HTR-8/SVneo (cell line): ENCODE data around the gene LMCD1.
"Not testable (repeated sequence)": the region's sequence is repeated elsewhere in the genome, so short reads cannot be mapped to it uniquely, and the experiment has no call there.

Experiments
- DNase-seq: peaks from one replicate; pipeline ENCODE4 v3.0.0; 2011; ENCODE audit warnings: low spot score, mixed read lengths; ENCODE audit not compliant: insufficient read length
- FAIRE-seq: peaks from 2 replicates; lab custom pipeline; 2011; peaks lifted over from hg19 to GRCh38; lab: Jason Lieb, UNC

Gene LMCD1

DNA sequence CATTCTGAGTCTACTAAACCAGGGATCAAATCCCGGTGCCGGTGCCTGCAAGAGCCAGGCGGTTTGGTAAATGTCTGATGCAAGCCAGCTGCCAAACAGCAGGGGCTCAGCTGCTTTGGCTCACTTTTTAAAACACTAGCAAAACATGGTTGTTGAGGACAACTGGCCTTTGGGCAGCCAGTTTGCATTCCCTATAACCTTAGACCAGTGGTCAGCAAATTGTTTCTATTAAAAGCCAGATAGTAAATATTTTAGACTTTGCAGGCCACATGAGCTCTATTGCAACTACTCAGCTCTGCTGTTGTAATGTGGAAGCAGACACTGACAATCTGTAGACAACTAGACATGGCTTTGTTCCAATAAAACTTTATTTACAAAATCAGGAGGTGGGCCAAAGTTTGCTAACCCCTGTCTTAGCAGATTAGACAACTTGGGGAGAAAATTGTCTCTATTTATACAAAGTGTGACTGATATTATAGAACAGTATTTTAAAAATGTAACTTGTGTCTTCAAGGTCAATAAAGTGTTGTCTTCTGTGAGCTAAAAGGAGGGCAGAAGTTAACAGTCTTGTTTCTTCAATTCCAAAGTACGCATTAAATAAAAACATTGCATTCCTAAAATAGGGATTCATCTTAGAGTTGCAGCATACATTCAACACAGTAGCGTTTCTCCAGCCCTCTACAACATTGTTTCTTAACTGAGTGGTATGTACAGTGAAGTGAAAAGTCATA lies 75.4 kb downstream of the LMCD1 start:
- DNase-seq (no peak), FAIRE-seq (no peak)

DNA sequence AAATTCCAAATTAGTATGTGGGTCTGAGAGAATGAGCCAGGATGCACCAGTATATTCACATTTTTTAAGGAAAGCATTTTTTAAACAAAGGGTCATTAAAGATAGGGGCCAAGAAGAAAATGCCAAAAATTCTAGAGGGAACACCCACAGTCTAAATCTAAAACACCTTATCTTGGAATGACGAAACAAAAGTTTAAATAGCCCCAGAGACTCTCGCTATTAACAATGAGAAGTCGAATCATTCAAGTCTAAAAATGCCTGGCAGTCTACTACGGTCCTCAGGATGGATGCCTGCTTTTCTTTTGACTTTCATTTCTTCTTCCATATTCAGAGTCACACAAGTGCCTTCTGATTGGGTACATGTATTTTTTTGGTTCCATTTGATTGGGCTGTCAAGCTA lies 76.7 kb downstream of the LMCD1 start:
- FAIRE-seq (no peak), DNase-seq (no peak)

DNA sequence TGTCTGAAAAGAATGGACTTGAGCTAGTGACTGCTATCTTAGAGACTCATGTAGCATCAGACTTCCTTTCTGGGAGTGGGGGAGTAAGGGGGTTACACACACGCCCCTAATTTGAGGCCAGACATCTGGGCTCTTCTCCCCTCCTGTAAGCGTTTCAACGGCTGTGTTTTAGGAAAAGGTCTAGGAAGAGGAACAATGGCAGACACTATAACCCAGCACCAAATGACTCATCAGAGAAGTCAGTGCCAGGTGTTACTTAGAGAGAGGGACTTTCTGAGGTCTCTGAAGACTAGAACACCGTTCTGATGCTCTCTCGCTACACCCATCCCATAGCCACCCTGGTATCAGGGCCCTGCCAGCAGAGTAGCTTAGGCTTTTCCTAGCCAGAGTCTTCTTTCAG lies 77.5 kb downstream of the LMCD1 start:
- DNase-seq (no peak), FAIRE-seq (no peak)

DNA sequence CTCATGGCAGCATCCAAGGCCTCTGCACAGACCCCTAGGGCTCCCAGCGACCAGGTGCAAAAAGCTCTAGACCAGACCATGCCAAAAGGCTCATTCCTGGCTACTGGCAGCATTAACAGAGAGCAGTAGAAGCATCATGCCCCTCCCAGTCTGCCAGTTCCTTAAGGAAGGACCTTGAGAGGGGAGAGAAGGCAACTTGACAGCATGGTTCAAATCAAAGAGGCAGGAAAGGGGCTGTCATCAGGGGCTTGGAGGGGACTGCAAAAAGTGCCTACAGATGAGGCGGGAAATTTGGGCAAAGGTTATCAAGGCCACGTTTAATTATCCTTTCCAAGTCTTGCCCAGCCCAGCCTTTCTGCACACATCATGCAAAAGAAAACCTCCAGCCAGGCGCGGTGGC lies 78.3 kb downstream of the LMCD1 start:
- no peak for FAIRE-seq
- DNase-seq = no peak

DNA sequence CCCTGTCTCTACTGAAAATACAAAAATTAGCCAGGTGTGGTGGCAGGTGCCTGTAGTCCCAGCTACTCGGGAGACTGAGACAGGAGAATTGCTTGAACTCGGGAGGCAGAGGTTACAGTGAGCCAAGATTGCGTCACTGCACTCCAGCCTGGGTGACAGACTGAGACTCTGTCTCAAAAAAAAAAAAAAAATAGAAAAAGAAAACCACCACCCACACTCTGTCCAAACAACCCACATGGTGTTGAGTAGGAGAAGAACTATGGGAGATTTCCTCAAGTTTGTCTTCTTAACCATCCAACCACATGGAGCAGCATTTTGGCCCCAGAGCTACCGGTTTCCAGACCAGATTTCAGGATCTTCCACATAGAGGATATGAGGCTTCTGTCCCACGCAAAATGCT lies 78.8 kb downstream of the LMCD1 start:
- not testable (repeated sequence) for FAIRE-seq, DNase-seq

DNA sequence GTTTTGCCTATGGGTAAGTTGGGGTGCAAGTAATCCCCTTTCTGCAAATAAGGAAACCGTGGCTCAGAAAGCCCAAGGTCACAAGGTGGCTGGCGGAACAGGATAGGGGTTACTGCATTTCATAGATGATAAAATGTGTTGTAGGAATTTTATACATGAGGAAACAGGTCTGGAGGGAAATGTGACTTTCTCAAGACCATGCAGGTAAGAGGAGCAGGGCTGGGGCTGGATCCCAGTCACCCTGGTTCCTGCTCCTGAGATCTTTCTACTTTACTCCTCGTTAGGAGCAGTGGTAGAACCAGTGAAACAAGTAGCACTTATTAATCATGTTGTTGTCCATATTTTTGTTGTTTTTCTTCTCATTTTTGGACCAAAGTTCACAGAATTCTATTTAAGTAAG lies 79.8 kb downstream of the LMCD1 start:
- FAIRE-seq = no peak

DNA sequence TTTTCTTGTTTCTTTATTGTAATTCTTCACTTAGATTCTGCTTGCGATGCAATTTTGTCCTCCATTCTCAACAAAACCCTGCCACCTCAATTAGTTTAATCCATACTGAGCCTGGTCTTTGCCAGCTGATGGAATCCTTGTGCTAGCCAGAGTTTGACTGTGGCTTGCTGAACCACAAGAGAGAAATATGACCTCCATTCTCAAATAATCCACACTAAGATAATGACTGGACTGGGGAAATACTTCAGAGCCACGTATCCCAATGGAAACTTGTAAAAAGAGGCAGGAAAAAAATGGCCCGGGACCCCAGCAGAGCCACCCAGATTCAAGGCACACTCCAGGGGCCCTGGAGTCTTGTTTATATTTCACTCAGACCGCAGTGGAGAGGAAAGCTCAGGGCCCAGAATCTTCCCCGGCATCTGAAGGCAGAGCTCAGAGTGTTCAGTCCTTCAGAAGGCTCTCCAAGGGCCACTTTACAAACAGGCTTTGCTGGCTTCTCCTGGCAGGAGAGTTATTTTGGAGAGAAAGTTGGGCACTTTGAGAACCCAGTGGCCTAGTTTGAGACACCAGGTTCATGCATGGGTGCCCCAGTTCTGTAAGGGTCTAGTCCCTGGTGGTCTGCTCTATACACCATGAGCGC lies 80.3 kb downstream of the LMCD1 start:
- FAIRE-seq = no peak
- no peak for DNase-seq

More for the DNA sequence above, 79.8 kb downstream of the LMCD1 start:
- no peak for DNase-seq

DNA sequence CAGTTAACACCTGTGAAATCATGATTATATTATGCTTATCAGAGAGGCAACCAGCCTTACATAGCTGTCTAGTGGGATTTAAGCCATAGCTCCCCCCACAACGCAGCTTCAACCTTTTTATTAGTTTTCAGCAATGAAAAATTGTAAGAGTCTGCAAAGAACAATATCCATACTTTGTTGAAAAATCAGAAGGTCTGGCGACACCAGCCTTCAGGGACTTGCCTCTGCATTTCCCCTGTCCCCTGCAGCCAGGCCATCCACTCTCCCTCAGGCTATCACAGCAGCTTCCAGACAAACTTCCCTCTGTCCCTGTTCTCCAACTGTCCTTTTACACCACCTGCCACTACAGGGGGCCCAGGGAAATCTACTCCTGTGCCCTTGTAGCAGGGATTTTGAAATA lies 83.0 kb downstream of the LMCD1 start:
- FAIRE-seq = no peak
- DNase-seq = no peak

DNA sequence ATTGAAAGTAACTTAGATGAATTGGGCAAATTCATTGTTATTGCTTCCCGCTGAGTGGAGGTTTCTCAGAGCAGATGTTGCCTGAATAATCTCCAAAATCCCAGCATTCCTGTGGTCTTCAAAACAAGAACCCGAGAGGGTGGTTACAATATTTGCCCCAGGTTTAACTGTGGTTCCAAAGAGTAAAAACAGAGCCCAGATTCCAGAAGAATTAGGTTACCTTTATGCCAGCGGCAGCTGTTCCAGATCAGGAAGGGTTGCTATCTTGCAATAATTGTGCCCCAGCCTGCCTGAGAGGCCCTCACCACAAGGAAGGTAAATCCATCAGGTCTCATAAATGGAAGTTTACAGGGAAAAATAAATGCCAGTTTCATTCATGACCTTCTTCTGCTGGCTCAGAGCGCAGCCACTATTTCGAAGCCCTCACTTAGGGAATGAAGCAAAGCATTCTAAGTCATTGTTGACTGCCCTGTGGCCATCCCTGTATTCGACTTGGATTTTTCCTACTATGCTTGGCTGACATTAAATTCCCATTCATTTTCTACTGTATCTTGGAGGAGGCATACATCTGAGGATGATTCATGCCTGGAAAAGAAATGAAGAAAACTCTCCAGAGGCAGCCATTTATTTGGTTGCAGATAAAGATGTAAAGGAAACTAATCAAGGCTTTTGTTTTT lies 88.4 kb downstream of the LMCD1 start:
- DNase-seq (no peak), FAIRE-seq (no peak)

DNA sequence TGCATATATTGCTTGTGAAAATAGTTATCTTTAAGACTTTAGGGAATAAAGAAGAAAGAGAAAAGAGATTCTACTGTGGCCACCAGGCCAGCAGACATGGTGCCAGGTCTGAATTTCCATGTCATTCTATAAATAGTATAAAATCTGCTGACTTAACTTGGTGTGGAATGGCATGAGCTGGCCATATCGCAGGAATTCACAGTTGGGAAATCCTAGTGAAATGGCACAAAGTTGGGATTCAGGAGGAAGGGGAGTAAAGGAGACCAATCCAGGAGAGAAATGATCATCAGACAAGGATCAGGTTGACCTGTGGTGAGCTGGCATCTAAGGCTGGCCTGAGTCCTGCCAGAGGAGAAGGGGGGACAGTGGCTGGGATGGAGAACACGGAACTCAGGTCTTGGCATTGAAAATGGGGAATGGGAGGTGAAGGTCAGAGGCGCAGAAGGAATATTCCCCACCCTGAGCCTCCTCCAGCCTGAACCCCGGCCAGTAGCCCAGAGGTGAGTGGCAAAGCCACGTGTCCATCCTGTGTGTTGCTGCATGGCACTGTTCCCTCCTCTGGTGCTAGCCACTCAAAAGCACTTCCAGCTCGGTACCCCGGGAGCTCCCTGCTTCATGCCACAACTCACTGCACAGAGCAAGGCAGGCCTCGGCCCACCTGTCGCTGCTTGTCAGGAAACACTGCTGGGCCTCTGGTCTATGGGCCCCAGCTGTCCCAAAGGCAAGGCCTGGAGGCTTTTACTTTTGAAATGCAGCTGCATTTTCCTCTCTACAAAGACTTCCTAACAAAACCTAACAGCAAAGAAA lies 91.6 kb downstream of the LMCD1 start:
- DNase-seq (no peak), FAIRE-seq (peak; percentile 36)

DNA sequence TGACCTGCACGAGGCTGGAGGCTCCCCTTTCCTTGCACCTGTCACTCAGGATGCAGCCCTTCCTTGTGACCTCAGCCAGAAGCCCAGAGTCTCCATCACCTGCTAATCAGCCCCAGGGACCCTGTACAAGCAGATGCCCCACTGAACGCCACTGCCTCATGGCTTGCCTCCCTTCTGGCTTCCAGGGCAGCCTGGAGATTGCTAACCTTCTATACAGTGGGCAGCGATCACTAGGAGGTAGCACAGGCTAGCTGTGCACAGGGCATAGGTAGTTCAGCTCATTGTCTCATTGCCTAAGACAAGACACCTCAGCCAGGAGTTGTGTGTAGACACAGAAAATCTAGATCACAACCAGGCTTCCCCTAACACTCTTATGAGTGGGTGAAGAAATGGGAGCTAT lies 93.6 kb downstream of the LMCD1 start:
- no peak for DNase-seq
- FAIRE-seq = peak; percentile 75

DNA sequence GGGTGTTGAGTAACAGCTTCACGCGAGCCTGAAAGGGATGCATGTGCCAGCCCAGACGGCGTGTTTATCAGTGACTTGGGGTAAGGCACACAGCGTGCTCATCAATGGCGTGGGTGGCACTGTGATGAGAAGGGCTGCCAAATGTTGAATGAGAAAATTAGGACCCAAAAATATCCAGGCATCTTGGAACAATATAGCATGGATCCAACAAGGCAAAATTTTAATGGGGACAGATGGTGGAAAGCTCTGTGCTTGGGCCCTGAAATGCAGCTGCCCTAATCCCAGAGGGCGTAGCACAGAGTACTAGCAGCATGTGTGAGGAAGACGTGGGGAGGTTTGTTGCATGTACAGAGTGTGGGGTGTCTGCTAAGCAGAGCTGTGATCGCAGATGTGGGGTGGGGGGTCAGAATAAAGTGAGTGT lies 94.1 kb downstream of the LMCD1 start:
- DNase-seq (no peak), FAIRE-seq (no peak)

DNA sequence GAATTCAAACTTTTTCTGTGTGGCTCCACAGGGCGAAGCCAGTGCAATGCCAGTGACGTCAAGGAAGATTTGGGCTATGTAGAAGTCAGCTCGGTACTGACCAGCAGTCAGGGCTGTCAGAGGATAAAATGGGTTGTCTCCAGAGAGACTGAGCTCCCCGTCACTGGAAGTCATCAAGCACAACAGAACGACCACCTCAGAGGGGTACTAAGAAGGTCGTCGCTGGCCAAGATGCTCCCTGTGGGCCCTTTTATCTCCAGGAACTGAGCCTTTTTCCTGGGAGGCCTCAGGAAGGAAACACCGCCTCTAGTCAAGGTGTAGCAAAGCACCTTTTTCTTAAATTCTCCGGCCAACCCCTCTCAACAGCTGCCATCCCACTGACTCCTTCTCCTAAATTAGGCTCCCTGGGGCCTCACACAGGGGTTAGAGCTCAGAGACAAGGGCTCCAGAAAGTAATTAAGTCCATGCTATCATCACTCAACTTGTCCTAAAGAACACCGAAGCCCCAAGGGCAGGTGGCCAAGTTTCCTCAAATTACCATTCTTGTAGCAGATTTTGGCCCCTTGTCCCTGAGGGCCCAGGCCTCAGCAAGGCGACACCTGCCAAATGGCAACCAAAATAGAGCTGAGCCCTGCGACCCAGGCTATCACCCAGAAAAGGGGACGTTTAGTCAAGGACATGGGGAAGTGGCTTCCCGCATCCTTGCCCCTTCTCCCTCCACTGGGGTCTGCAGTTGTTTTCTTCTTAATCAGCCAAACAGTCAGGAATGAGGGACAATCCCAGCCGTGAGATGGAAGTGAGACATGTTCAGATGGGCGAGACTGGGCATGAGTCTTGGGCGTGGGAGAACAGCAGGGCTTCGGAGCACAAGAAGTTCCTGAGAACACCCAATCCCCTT lies 94.9 kb downstream of the LMCD1 start:
- DNase-seq (no peak), FAIRE-seq (no peak)

DNA sequence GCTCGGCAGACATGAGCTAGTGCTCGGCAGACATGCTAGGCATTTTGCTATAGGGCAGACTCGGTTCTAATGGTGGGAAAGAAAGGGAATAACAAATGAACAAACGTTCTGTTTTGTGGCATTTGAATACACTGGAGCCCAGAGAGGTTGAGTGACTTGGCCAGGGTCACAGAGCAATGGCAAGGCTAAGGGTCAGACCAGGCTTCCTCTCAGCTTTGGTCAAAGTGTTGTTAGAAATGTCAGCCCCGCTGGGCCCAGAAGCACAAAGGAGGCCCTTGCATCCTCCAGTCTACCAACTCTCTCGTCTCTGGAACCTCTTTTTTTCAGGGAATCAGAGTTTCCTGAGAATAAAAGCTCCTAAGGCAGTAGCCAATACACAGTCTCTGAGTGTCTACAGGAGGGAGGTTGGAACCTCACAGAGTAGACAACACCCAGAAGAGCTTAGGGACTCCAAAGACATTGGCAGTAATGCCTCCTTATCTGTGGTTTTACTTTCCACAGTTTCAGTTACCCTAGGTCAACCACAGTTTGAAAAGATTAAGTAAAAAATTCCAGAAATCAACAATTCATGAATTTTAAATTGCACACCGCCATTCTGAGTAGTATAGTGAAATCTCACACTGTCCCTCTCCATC lies 95.7 kb downstream of the LMCD1 start:
- DNase-seq (no peak), FAIRE-seq (no peak)

DNA sequence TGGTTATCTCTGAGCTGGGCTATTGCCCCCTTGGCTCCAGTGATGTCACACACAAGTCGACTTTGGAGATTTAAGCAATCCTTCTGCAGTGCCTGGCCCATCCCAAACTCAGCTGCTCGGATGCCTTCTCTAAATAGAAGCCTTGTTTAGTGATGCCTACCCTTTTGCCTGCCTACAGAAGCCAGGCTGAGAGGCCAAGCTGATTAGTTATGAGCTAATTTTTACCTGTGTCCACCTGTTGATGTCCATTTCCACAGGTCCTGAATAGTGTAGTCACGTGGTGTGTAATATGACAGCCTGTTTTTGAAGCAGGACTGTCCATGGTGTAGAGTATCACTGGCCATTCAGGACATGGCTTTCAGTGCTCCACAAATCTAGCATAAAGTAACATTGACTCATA lies 97.5 kb downstream of the LMCD1 start:
- DNase-seq (no peak), FAIRE-seq (no peak)

DNA sequence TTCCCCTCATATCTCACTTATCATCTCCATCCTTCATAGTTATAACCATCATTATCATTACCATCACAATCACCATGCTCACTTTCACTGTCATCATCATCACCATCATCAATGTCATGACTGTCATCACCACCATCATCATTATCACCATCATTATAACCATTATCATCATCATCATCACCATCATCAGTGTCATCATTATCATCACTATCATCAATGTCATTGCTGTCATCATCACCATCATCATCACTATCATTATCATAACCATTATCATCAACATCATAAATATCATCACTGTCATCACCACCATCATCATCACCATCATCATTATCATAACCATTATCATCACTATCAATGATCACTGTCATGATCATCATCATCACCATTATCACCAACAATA lies 98.8 kb downstream of the LMCD1 start:
- FAIRE-seq (peak; percentile 87), DNase-seq (no peak)

DNA sequence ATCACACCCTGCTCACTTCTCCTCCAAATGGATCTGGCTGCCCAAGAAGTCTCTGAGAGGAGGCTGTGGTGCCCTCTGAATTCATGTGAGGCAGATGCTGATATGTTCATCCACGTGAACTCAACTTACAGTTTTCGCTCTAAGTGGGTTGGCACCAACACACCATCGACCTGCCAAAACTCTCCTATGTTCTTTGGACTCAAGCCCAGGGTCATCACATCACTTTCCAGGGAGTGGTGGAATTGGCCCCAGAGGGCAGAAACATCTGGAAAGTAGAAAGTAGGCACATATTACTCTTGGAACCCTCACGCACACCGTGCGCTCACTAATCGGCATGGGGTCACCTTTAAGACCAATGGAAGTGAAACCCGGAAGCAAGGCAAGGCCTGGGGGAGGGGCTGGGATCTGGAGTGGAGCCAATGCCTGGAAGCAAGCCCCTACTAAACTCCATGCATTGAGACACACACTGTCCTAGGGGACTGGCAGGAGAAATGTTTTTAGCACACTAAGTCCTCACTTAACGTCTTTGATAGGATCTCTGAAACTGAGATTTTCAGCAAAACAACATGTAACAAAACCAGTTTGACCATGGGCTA lies 101.6 kb downstream of the LMCD1 start:
- FAIRE-seq (no peak), DNase-seq (no peak)

DNA sequence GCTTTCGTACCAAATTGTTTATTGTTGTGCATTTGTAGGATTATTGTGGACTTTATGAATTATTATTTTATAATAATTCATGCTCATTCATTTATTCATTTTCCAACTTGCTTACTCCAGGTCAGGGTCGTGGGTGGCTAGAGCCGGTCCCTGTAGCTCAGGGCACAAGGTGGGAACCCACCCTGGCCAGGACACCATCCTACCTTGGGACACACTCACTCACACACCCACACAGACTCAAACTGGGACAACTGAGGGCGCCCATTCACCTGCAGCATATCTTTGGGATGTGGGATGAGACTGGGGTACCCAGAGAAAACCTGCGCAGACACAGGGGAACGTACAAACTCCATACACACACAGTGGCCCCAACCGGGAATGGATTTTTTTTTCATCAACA lies 102.4 kb downstream of the LMCD1 start:
- FAIRE-seq = no peak
- no peak for DNase-seq

DNA sequence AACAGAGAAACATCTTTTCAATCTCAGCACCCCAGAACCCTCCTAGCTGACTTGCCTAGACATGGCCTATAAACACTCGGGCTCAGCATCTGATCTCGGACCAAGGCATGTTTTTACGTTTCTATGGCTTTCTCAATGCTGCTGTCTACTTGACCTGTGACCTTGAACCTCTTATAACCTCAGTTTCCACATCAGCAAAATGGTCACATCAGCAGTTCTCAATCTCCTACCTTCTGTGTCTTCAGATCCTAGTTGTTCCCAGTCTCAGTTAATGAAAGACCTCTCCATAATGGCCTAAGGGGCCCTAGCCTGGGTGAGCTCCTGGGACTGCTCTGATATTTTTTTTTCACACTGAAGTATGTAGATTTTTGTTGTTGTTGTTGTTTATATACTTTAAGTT lies 103.4 kb downstream of the LMCD1 start:
- no peak for FAIRE-seq
- DNase-seq = no peak
